ENCODE measurements around the gene DSCAM.

Gene DSCAM

GRCh38 chr21:40049931-40050290 lies 797.0 kb downstream of the DSCAM start:
- H3K4me3 ChIP-seq (ENCODE audit: control insufficient read depth, low read depth, low read length): no peak overlapping the region
- no peak for DNase-seq (ENCODE audit: low read depth)
- TF ChIP-seq CTCF (IDR thresholded peaks at IDR 0.05; ENCODE audit: control insufficient read depth, insufficient read depth, low read depth, low read length, missing control alignments): no peak

- TF ChIP-seq CTCF (IDR thresholded peaks at IDR 0.05; ENCODE audit: control insufficient read depth, insufficient read depth, low read depth, low read length, missing control alignments): no peak
- no peak for DNase-seq (ENCODE audit: low read depth)
- no peak overlapping the region for H3K4me3 ChIP-seq (ENCODE audit: control insufficient read depth, low read depth, low read length)
These were observed 797.7 kb downstream of the DSCAM start for GRCh38 chr21:40049031-40049930.

DNA sequence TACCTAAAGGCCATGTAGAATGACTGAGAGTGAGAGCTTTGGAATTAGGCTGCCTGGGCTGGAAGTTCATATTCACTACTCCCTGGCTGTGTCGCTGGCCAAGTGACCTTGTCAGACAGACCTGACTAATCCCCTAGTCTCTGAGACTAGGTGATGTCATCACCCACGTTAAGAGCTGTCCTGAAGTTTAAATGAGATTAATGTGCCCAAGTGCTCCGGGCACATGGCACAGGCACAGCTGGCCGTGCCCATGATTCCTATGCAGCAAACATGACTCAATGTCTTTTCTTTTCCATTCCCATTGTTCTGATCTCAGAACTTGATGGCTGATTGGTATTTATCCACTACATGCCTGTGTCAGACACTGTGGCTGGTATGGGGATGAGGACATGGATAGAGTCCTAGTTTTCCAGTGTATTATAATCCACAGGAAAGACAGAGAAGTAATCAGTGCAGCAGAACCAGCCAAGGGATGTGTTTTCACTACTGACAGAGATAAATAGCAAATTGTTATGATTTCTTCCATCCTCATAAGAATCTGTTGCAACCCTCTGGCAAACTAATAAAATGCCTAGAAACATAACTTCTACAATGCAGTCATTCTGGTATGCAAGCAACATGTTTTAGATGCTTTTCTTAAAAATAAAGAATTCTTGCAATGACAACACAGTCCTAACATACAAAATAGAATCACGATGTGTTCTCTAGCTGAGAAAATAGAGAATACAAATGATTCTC lies 798.8 kb downstream of the DSCAM start:
- no peak for TF ChIP-seq CTCF (IDR thresholded peaks at IDR 0.05; ENCODE audit: control insufficient read depth, insufficient read depth, low read depth, low read length, missing control alignments)
- H3K4me3 ChIP-seq (ENCODE audit: control insufficient read depth, low read depth, low read length): no peak overlapping the region
- no peak for DNase-seq (ENCODE audit: low read depth)

DNA sequence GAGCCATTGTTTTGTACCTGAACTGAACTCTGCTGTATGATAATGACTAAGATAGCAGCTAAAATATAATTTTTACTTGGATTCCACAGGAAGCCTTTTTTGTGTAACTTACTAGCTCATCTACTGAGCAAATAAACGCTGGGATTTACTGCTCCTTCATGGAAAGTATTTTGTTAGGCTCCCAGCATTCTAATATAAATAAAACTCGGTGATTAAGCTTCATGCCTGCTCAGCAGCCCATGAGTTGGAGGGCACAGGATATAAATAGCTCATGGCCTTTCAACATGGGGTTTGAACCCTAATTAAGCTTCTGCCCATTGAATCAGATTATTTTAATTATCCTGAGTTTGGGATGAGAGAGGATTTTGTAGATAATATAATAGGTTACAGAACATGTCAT lies 799.7 kb downstream of the DSCAM start:
- DNase-seq (ENCODE audit: low read depth): no peak
- no peak for TF ChIP-seq CTCF (IDR thresholded peaks at IDR 0.05; ENCODE audit: control insufficient read depth, insufficient read depth, low read depth, low read length, missing control alignments)
- H3K4me3 ChIP-seq (ENCODE audit: control insufficient read depth, low read depth, low read length): no peak overlapping the region

GRCh38 chr21:40043866-40044265 lies 803.1 kb downstream of the DSCAM start:
- no peak overlapping the region for H3K4me3 ChIP-seq (ENCODE audit: control insufficient read depth, low read depth, low read length)
- no peak for DNase-seq (ENCODE audit: low read depth)
- no peak for TF ChIP-seq CTCF (IDR thresholded peaks at IDR 0.05; ENCODE audit: control insufficient read depth, insufficient read depth, low read depth, low read length, missing control alignments)

DNA sequence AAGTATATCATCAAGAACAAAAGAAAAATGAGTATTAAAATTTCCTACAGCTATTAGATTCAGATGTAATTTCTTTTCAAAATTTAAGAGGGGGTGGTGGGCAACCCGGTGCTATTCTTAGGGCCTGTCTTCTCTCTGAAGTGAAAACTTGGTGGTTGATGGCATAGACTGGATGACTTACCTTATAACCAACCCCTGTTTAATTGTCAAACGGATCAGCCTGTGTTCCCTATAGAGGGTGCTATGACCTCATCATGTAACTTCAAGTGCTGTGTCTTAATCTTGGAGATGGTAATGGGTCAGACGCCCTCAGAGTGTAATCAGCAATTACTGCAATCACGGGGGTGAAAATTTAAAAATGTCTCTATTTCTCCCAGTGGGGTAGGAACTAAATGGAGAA lies 803.5 kb downstream of the DSCAM start:
- no peak overlapping the region for H3K4me3 ChIP-seq (ENCODE audit: control insufficient read depth, low read depth, low read length)
- no peak for TF ChIP-seq CTCF (IDR thresholded peaks at IDR 0.05; ENCODE audit: control insufficient read depth, insufficient read depth, low read depth, low read length, missing control alignments)
- DNase-seq (ENCODE audit: low read depth): no peak
